NCI-H187 treated with DMSO at 0.1 percent for 48 hours (cell line): ENCODE data around the gene CYB5A.

Source experiments
- DNase-seq: peaks from one replicate; lab custom pipeline; 2025; lab: John Stamatoyannopoulos, UW

CYB5A gene

DNA sequence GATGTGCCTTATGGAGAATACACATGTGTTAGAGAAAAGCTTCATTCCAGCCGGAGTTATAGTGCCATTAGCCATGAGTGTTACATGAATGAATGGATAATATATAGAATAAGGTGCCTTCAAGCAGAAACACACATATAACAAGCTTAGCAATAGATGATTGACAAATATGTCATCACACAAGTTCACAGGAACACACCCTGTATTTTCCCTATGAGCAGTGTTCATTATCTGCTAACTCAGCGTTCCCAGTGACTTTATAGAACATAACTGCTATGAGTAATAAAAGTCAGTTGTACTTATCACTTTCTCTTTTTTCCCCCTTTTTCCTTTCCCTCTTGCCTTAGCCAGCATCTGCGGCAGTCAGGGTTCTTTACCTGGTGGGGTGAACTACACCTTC is 78.3 kb downstream of the CYB5A start:
- DNase-seq = no peak

DNA sequence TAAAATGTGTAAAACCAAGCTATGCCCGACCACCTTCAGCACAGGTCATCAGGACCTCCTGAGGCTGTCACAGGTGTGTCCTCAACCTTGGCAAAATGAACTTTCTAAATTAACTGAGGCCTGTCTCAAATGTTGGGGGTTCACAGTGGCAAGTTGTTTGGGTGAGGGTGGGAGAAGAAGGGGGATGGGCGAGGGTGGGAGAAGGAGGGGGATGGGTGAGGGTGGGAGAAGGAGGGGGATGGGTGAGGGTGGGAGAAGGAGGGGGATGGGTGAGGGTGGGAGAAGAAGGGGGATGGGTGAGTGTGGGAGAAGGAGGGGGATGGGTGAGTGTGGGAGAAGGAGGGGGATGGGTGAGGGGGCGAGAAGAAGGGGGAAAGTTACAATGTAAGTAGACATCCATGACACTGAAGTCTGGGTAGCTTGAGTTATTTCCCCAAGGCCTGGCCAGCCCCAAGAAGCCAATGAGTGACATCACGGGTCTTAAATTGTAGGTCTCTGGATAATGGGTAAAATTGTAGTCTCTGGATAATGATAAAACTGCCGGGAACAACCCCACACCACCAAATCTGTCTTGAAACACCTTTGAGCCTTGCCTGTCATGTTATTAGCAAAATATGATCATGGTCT is 87.1 kb downstream of the CYB5A start:
- DNase-seq = no peak

DNA sequence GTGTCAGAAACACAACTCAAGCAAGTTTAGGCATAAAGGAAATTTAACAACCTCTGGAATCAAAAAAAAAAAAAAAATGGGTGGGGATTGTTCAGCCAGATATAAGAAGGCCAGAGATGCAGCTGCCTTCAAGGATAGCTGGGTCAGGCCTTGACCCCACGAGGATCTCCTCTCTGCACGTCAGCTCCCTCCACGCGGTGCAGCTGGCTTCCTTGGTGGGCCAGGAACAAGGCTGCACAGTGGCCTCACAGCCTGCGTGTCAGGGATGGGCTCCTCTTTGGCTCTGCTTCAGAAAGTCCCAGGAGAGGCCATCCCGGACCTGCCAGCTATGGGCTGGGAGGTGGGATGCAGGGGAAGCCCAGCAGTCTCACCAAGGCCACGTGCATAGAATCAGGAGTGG is 88.0 kb downstream of the CYB5A start:
- DNase-seq = no peak
